ENCODE results near the gene NDUFS7.

The NDUFS7 gene

GRCh38 chr19:1395194-1396018 lies 11.7 kb downstream of the NDUFS7 start:
- in situ Hi-C loops (cut with HindIII; ENCODE audit: low pct_ligation_motif_present, low pct_unique_long_range_greater_than_20kb, low sequenced_read_pairs): no loop called here
- no peak for DNase-seq

DNA sequence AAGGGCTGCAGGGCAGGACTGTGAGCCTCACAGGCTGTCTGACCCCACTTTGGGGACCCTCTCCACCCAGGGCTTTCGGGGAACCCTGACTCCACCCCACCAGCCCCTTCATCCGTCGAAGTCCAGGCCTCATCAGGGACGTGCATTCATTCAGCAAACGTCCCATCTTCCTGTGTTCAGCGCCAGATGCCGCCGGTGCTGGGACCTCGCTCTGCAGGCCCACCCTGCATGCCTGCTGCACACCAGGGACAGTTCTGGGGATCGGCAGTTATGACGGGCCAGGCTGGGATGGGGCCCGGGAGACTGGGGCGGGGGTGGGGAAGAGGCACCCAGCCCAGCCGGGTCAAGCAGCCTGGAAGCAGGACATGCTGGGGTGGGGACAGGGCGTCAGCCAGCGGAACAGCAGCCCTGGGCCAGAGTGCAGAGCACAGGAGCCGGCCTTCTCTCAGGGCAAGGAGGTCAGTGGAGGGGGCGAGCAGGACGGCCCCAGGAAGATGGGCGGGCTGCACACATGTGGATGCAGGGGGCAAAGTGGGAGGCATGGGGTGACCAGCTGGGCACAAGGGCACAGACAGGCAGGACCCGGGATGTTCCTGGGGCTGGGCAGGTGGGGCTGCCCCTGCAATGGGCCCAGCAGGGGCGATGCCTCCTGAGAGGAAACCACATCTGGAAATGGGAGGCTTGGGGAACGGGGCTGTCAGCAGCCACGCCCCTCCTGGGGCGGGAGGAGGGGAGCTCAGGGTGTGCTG lies 12.5 kb downstream of the NDUFS7 start:
- in situ Hi-C loops (cut with HindIII; ENCODE audit: low pct_ligation_motif_present, low pct_unique_long_range_greater_than_20kb, low sequenced_read_pairs): no loop called here
- no peak for DNase-seq

DNA sequence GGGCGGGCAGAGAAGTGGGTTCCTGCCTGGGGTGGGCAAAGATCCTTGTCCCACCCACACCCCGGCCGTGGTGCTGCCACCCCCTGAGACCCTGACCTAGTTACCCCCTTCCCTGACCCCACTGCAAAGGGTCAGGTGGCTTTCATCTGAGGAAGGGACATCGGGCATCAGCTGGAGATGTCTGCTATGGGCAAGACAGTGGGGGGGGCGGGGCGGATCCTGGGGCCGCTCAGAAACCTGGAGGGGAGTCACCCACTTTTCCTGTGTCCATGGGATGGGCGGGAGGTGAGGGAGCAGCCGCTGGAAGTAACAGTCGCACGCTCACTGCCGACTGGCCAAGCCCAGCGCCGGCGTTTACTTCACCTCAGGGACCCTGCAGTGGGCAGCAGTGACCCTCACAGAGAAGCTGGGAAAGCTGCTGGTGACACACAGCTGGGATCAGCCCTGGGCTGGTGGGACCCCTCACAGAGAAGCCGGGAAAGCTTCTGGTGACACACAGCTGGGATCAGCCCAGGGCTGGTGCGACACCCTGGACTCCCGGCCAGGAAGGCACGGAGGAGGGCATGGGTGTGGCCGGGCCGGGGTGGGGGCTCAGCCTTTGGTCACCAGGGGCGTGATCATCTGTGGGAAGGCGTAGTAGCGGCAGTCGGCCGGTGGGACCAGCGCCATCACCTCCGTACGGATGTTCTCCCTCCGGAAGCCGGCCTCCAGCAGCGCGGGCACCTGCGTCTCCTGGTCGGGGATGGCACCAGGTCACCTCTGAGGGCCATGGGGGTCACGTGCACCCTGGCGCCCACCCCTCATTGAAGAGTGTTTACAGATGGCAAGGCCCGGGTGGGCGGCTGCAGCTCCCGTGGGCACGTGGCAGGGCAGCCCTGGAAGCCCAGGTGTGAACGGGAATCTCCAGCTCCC lies 13.3 kb downstream of the NDUFS7 start:
- DNase-seq: no peak
- in situ Hi-C loops (cut with HindIII; ENCODE audit: low pct_ligation_motif_present, low pct_unique_long_range_greater_than_20kb, low sequenced_read_pairs): no loop called here

DNA sequence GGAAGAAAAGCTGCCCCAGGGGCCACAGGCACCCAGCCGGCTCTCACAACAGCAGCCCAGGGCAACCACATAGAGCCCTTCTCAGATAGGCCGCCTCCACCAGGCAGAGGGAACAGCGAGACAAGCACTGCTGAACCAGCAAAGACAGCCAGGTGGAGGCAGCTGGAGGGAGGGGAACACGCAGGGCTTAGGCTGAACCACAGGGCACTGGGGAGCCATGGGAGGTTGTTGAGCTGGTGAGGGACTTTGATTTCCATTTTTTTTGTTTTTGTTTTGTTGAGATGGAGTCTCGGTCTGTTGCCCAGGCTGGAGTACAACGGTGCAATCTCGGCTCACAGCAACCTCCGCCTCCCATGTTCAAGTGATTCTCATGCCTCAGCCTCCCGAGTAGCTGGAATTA lies 14.1 kb downstream of the NDUFS7 start:
- DNase-seq: no peak
- in situ Hi-C loops (cut with HindIII; ENCODE audit: low pct_ligation_motif_present, low pct_unique_long_range_greater_than_20kb, low sequenced_read_pairs): no loop called here

DNA sequence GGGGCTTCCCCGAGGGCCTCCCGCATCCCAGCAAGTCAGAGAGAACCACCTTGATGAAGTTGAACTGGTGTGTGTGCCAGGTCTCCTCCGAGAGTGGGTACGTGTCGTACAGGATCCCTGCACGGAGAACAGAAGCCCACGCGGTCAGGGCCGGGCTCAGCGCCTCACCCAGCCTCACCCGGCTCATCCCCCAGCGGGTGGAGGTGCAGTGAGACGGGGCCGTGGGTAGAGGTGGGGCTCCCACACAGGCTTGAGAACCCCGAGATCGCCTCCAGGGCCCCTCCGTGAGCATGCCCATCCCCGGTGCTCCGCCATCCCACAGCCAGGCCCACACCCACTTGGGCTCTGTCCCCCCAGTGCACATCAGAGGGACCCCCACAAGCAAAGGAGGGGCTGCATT lies 15.4 kb downstream of the NDUFS7 start:
- DNase-seq: no peak
- in situ Hi-C loops (cut with HindIII; ENCODE audit: low pct_ligation_motif_present, low pct_unique_long_range_greater_than_20kb, low sequenced_read_pairs): no loop called here

DNA sequence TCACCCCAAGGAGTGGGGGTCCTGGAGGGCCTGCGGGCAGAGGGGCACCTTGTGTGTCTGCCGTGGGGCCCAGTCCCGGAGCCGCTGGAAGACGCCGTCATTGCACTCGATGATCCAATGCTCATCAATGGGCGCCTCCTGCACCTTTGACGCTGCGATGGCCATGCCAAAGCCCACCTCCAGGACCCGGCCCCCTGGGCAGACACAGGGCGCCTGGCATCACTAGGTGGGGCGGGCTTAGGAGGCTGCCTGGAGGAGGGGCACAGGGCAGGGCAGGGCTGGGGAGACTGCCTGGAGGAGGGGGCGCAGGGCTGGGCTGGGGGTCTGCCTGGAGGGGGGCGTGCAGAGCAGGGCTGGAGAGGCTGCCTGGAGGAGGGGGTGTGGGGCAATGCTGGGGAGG lies 16.0 kb downstream of the NDUFS7 start:
- DNase-seq: no peak
- in situ Hi-C loops (cut with HindIII; ENCODE audit: low pct_ligation_motif_present, low pct_unique_long_range_greater_than_20kb, low sequenced_read_pairs): no loop called here

DNA sequence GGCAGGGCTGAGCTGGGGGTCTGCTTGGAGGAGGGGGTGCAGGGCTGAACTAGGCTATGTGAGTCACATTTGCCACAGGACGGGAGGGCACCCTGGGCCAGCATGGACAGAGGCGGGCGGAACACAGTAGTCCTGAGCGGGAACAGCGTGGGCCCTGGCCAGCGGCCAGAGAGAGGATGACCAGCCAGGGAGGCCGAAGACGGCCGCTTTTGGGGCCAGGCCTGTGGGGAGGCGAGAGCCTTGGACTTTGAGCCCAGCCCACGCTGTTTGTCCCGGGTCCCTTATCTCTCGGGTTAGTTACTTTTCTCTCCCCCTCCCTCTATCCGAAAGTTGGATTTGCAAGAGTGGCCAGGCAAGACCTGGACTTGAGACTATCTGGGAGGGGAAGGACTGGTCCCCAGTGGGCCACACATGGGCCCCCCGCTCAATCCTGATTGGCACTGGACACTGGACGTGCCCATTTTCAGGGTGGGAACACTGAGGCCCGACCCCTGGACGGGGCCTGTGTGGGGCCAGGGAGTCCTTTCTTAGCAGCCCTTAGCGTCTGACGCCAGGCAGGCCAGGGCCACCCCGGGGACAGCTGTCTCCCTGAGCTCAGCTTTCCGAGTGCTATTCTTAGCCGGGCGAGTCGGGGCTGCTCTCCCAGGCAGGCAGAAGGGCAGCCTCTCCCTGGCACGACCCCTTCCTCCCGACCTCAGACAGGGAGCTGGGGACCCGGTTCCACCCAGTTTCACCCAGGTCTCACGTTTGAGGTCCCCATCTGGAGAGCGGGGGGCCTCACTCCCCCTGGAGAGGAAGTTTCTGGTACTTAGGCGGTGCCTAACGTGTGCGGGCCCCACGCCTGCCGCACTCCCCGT lies 16.8 kb downstream of the NDUFS7 start:
- in situ Hi-C loops (cut with HindIII; ENCODE audit: low pct_ligation_motif_present, low pct_unique_long_range_greater_than_20kb, low sequenced_read_pairs): no loop called here
- no peak for DNase-seq

GRCh38 chr19:1401138-1401888 lies 17.6 kb downstream of the NDUFS7 start, which contains the start of gene GAMT:
Gene GAMT (minus strand): TSS chr19:1401542. CDS start chr19:1401476, 66 bp downstream.
- DNase-seq: peak; percentile 51

DNA sequence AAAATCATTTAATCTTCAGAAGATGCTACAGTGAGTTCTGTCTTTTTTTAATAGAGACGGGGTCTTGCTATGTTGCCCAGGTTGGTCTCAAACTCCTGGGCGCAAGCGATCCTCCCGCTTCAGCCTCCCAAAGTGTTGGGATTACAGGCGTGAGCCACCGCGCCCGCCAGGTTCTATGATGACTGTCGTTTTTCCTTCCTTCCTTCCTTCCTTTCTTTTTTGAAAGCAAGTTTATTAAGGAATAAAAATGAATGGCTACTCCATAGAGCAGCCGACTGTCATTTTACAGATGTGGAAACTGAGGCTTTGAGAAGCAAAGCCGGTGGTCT lies 18.1 kb downstream of the NDUFS7 start:
- in situ Hi-C loops (cut with HindIII; ENCODE audit: low pct_ligation_motif_present, low pct_unique_long_range_greater_than_20kb, low sequenced_read_pairs): no loop called here
- no peak for DNase-seq

More at GRCh38 chr19:1401138-1401888, 17.6 kb downstream of the NDUFS7 start, which contains the start of gene GAMT:
- in situ Hi-C loops (cut with HindIII; ENCODE audit: low pct_ligation_motif_present, low pct_unique_long_range_greater_than_20kb, low sequenced_read_pairs): no loop called here

DNA sequence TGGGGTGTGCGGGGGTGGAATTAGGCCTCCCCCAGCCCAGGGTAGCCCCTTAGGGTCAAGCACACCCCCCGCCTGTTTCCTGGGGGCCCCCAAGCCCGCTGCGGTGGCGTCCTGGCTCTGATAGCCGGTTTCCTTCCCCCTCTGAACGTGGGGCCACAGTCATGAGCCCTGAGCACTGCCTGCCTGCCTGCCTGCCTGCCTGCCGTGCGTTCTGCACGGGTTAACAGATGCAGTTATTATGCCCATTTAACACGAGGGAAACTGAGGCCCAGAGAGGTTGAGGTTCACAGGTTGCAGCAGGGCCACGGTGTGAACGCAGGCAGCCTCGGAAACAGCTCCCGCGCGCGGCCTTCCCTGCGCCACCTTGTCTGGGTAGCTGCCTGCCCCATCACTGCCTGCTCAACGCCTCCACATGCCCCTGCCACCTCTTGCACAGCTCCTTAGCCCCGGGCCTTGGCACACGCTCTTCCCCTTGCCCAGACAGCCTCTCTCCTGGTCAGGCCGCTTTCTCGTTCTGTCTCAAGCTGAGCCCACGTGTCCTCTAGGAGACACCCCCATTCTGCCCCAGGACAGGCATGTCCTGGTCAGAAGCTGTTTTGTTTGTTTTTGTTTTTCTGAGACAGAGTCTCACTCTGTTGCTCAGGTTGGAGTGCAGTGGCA lies 18.8 kb downstream of the NDUFS7 start:
- in situ Hi-C loops (cut with HindIII; ENCODE audit: low pct_ligation_motif_present, low pct_unique_long_range_greater_than_20kb, low sequenced_read_pairs): no loop called here
- no peak for DNase-seq

DNA sequence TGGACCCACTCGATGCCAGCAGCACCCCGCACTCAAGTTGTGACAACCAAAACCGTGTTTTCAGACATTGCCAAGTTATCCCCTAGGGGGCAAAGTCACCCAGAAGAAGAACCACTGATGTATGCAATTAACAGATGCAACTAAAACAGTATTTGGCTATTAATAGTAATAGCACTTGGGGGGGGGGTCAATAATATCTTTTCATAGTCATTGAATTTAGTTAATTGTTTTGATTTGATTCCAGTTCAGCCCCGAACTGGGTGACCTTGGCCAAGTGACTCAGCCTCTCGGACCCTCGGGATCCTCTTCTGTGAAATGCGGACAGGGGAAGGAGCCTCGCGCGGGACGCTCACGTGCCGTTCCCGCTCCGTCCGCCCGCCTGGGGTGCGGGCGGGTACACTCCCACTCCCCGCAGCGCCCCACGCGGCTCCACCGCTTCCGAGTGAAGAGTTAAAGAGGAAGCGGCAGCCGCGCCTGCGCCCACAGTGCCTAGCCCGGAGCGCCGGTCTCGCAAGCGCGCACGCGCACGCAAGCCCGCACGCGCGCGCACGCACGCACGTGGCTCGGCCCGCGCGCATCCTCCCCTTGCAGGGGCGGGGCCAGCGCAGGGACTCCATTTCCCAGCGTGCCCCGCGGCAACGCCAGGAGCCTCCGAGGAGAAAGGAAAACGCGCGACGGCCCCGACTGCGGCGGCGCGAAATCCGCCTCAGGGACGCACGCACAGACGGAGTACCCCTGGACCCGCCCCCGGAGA lies 23.2 kb downstream of the NDUFS7 start:
- peak; percentile 98 for DNase-seq
- in situ Hi-C loops (cut with HindIII; ENCODE audit: low pct_ligation_motif_present, low pct_unique_long_range_greater_than_20kb, low sequenced_read_pairs): no loop called here

DNA sequence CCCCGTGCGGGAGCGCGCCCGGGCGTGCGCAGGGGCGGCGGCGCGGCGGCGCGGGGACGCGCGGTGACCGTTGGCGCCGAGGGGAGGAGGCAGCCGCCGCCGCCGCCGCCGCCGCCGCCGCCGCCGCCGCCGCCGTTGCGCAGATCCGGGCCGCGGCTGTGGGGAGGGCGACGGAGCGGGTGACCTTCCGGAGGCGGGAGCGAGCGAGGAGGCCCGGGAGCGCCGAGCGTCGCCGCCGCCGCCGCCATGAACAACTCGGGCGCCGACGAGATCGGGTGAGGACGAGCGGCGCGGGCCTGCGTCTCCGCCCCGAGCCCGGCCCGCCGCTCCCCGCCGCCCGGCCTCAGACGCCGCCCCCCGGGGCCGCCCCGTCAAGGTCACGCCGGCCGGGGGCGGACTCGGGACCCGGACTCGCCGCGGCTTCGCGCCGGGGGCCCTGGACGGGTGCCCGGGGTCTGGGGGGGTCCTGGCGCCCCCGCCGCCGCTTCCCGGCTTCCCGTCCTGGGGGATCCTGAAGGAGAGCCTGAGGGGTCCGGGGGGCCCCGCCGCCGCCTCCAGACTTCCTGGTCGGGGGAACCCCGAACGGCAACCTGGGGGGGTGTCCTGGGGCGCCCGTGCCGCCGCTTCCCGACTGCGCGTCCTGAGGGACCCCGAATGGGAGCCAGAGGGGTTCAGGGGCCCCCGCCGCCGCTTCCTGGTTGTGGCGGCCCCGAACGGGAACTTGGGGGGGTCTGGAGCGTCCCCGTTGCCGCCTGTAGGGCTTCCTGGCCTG lies 24.0 kb downstream of the NDUFS7 start, which contains the start of gene DAZAP1:
Gene DAZAP1, plus strand, starts transcription at position 59 of the 772 bp plus-strand sequence. Its CDS starts 188 bp downstream, at position 247.
- in situ Hi-C loops (cut with HindIII; ENCODE audit: low pct_ligation_motif_present, low pct_unique_long_range_greater_than_20kb, low sequenced_read_pairs): no loop called here
- no peak for DNase-seq

GRCh38 chr19:1408300-1409203 lies 24.8 kb downstream of the NDUFS7 start:
- peak; percentile 32 for DNase-seq
- in situ Hi-C loops (cut with HindIII; ENCODE audit: low pct_ligation_motif_present, low pct_unique_long_range_greater_than_20kb, low sequenced_read_pairs): no loop called here

- in situ Hi-C loops (cut with HindIII; ENCODE audit: low pct_ligation_motif_present, low pct_unique_long_range_greater_than_20kb, low sequenced_read_pairs): no loop called here
- DNase-seq: no peak
Measured at GRCh38 chr19:1409204-1410005, 25.7 kb downstream of the NDUFS7 start.

Data from ACHN (cell line).